Colonic mucosa (tissue), 4 donors: ENCODE data around the gene KCNG2. TPM values are rescaled to one million over a fixed set of nuclear protein-coding genes. Genes with fewer than 3 reads are reported as not detected.

Experiments used
- DNase-seq: peaks from one replicate; pipeline ENCODE4 v3.0.0-alpha.2; 2020
- H3K27ac ChIP-seq: fragments of 200-600 bp; one replicate; pipeline ENCODE4 v1.8.0; 2021
- H3K27me3 ChIP-seq: fragments of 200-600 bp; one replicate; pipeline ENCODE4 v1.8.0; 2021
- H3K36me3 ChIP-seq: fragments of 200-600 bp; one replicate; pipeline ENCODE4 v1.8.0; 2021
- H3K4me1 ChIP-seq: fragments of 200-600 bp; one replicate; pipeline ENCODE4 v1.8.0; 2021; ENCODE audit warnings: mild to moderate bottlenecking
- H3K4me3 ChIP-seq: fragments of 200-600 bp; one replicate; pipeline ENCODE4 v1.8.0; 2021
- H3K9ac ChIP-seq, 2 donors: one replicate each; pipeline ENCODE4 v1.7.0; 2013; ENCODE audit warnings: control low read depth in 2 of 2, low read depth in 2 of 2, low read length in 2 of 2
- H3K9me3 ChIP-seq: fragments of 200-600 bp; one replicate; pipeline ENCODE4 v1.8.0; 2021
- CTCF ChIP-seq: fragments of 200-600 bp; IDR thresholded peaks from one replicate; pipeline ENCODE4 v1.8.0; 2022; ENCODE audit warnings: antibody characterized with exemption, mild to moderate bottlenecking
- intact Hi-C: fragments of 100-400 bp; cut with DNase I; formaldehyde crosslinking; loops from one replicate; pipeline ENCODE4 v1.14.1; 2022
- total RNA-seq, 2 donors: library from RNA; stranded (reverse); fragmentation: NEBNext Ultra II Directional in 1 of 2; extraction: Animal tissue kit (Norgen Biotek cat#: 25700) in 1 of 2; gene quantifications; one replicate each; pipeline ENCODE4 v1.2.1, GENCODE V29; 2021
- donor health status: healthy.
- donor health status: DM: no; HTN: no; CAD: no.
- donor health status: DM: no; HTN: no; CAD: no.

Gene KCNG2
- total RNA-seq, 2 donors from 2014 or later = 0.32 TPM; not detected in 1

DNA sequence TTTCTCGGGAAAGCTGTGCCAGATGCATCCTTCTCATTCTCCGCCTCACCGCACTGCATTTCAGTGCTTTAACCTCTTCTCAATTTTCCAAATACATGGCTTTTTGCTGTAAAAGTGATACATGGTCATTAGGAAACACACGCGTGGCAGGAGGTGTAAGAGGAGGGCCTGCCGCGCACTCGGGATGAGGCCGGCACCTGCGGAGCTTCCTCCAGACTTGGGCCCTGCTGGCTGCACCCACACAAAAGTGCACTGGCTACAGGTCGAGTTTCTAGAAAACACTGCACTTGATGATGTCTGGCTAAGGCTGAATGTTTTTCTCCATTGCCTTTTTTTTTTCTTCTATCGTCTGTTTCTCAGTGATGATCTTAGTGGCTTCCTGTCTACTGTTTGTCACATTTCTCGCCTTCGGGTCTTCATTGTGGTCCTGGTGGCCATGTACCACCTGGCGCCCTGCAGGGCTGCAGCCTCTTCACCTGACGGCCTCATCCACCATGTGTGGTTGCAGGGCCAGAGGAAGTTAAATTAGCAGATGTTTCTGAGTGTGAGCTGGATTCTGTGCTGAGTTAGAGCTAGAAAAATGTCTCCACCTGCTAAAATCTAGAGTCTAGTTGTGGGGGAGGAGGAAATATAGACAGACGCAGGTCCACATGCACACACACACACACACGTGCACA lies 7.6 kb downstream of the KCNG2 start:
- Histone ChIP-seq H3K36me3 (no peaks in the 10 kb centered on the region), H3K27ac (no peak overlapping the region), H3K4me3 (no peak overlapping the region), H3K9ac (no peak overlapping the region), H3K4me1 (no peaks in the 10 kb centered on the region), H3K9me3 (no peaks in the 10 kb centered on the region), H3K27me3 (no peaks in the 10 kb centered on the region)
- no peak for TF ChIP-seq CTCF
- intact Hi-C loops = no loop called here
- DNase-seq = no peak

- TF ChIP-seq CTCF = no peak
- H3K27me3 ChIP-seq = no peaks in the 10 kb centered on the region
- no peaks in the 10 kb centered on the region for H3K36me3 ChIP-seq
- intact Hi-C loops = no loop called here
- no peak overlapping the region for H3K9ac ChIP-seq
- H3K4me3 ChIP-seq = no peak overlapping the region
- no peaks in the 10 kb centered on the region for H3K9me3 ChIP-seq
- H3K27ac ChIP-seq = no peak overlapping the region
- H3K4me1 ChIP-seq = no peaks in the 10 kb centered on the region
- no peak for DNase-seq
Measured at GRCh38 chr18:79805926-79806487, 8.3 kb downstream of the KCNG2 start.

DNA sequence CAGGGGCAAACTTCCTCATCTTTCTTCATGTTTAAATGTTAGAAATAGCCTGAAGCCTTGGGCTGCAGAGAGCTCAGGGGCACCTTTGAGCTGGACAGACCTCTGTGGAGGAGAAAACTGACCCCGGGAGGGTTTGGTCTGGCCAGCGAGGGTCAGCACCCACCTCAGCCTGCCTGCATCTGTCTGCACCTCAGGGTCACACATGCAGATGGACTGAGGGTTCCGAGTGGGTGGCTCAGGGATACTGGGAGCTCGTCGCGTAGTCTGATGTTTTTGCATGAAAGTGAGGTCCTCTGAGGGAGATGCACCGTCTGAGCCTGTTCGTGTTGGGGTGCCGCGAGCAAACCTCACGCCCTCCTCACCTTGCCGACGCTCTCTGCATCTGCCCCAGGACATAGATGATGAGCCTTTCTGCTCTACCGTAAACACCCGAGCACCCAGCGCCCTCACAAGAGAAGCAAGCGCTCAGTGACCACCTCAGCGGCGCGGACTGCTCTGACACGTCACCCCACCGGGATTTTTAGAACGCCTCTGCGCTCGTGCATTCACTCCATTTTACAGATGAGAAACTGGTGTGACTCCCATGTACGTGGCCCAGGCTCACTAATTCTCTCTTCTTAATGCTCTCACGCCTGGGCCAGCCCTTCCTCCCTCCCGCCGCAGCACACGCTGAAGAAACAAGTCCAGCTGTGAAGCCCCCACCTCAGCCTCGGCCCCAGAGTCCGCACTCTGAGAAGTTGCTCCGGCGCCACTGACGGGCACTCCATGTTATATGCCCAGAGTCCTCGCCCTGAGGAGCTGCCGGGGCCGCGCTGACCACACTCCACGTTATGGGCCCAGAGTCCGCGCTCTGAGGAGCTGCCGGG lies 9.5 kb downstream of the KCNG2 start:
- H3K27me3 ChIP-seq = no peaks in the 10 kb centered on the region
- intact Hi-C loops = no loop called here
- H3K27ac ChIP-seq = no peak overlapping the region
- DNase-seq = no peak
- H3K9me3 ChIP-seq = no peaks in the 10 kb centered on the region
- no peaks in the 10 kb centered on the region for H3K4me1 ChIP-seq
- no peak overlapping the region for H3K4me3 ChIP-seq
- no peak for TF ChIP-seq CTCF
- no peaks in the 10 kb centered on the region for H3K36me3 ChIP-seq
- H3K9ac ChIP-seq = no peak overlapping the region

GRCh38 chr18:79809482-79810192 lies 11.9 kb downstream of the KCNG2 start:
- H3K27me3 ChIP-seq = no peaks in the 10 kb centered on the region
- no peak overlapping the region for H3K4me3 ChIP-seq
- no peak for TF ChIP-seq CTCF
- no peak overlapping the region for H3K27ac ChIP-seq
- H3K36me3 ChIP-seq = no peaks in the 10 kb centered on the region
- DNase-seq = no peak
- no peaks in the 10 kb centered on the region for H3K4me1 ChIP-seq
- H3K9me3 ChIP-seq = no peaks in the 10 kb centered on the region
- intact Hi-C loops = no loop called here
- no peak overlapping the region for H3K9ac ChIP-seq

DNA sequence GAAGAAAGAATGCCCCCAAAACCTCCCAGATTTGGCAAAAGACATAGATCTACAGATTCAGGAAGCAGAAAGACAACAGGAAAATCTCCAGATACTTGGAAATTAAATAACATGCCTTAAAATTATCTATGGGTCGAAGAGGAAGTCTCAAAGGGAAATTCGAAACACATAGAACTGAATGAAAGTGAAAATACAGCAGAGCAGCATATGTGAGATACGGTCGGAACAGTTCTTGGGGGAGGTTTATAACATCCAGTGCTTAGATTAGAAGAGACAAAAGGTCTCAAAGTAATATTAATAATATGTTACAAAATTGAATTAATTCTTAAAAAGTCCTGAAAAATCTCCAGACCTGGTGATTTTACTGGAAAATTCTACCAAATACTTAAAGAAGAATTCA lies 14.3 kb downstream of the KCNG2 start:
- Histone ChIP-seq H3K4me1 (no peaks in the 10 kb centered on the region), H3K4me3 (no peak overlapping the region), H3K36me3 (no peaks in the 10 kb centered on the region), H3K27me3 (no peaks in the 10 kb centered on the region), H3K27ac (no peak overlapping the region), H3K9me3 (no peaks in the 10 kb centered on the region), H3K9ac (no peak overlapping the region)
- no peak for DNase-seq
- intact Hi-C loops = no loop called here
- TF ChIP-seq CTCF = no peak
